SK-N-MC (cell line): ENCODE measurements around the gene PACRGL.
"Not testable (repeated sequence)": the region's sequence is repeated elsewhere in the genome, so short reads cannot be mapped to it uniquely, and the experiment has no call there.

Source experiments
- DNase-seq: peaks from one replicate; pipeline ENCODE4 v3.0.0-alpha.2; 2011; ENCODE audit warnings: low read depth, low spot score
- H3K27ac ChIP-seq: fragments of 200-600 bp; sonication (generic); 2 replicates; pipeline ENCODE4 v1.5.1; 2016; ENCODE audit warnings: mixed run types
- H3K36me3 ChIP-seq: fragments of 200-600 bp; sonication (generic); 2 replicates; pipeline ENCODE4 v1.6.1; 2017; ENCODE audit warnings: antibody characterized with exemption, low read length, mixed read lengths; ENCODE audit not compliant: insufficient read depth
- H3K4me3 ChIP-seq: fragments of 200-600 bp; sonication (generic); 2 replicates; pipeline ENCODE4 v1.5.1; 2016
- H3K9ac ChIP-seq: fragments of 200-600 bp; sonication (generic); 2 replicates; pipeline ENCODE4 v1.8.0; 2017; ENCODE audit warnings: mixed run types, mixed read lengths; ENCODE audit not compliant: insufficient read length
- H3K9me3 ChIP-seq: fragments of 200-600 bp; sonication (generic); 2 replicates; pipeline ENCODE4 v1.6.1; 2017; ENCODE audit warnings: low read depth, mild to moderate bottlenecking, antibody characterized with exemption, low read length, moderate library complexity, mixed read lengths
- EZH2 ChIP-seq: fragments of 200-600 bp; sonication (generic); IDR thresholded peaks from one replicate; pipeline ENCODE4 v1.6.1; 2017; ENCODE audit warnings: antibody characterized with exemption
- FOXP2 ChIP-seq: optimal IDR thresholded peaks from 2 replicates; pipeline ENCODE3; 2011; ENCODE audit warnings: mild to moderate bottlenecking, moderate library complexity; ENCODE audit not compliant: insufficient read depth; ENCODE audit errors: extremely low read length, control extremely low read depth
- POLR2AphosphoS5 ChIP-seq: IDR thresholded peaks from 2 replicates; pipeline ENCODE4 v1.6.1; 2012; ENCODE audit warnings: mild to moderate bottlenecking, low read depth, low read length, borderline replicate concordance

The PACRGL gene

DNA sequence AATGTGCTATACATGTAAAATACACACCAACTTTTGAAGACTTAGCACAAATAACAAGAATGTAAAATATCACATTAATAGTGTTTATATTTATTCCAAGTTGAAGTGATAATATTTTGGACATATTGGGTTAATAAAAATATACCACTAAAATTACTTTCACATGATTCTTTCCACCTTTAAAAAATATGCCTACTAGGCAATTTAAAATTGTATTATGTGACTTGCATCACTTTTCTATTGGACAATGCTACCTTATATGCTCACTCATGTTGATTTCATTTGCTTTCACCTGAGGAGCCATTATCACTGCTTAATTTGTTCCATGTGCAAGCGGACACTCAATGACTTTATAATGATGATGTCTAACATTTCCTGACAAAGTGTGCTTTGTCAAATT lies 3.4 kb upstream of the PACRGL start:
- TF ChIP-seq FOXP2 (no peak), POLR2AphosphoS5 (no peak), EZH2 (no peak)

DNA sequence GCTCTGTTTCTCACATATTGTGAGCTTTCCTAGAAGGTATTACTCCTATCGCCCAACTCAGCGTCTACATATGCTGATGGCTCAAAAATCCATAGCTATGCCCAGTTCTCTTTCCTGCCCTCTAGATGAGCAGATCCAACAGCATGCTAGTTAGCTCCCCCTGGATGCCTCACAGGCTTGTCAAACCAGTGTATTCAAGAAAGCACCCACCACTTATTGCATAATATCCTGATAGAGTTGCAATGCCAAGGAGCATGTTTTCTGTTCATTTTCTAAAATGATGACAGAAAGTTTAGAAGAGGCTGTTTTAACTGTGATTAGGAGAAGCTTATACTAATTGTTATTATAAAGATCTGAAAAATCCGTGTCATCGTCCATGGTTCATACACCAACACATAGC lies 1.9 kb upstream of the PACRGL start:
- Histone ChIP-seq H3K27ac (no peak overlapping the region), H3K4me3 (no peak overlapping the region), H3K9me3 (no peaks in the 10 kb centered on the region), H3K9ac (no peak overlapping the region), H3K36me3 (no peaks in the 10 kb centered on the region)
- DNase-seq: no peak
- TF ChIP-seq POLR2AphosphoS5 (no peak), FOXP2 (no peak), EZH2 (no peak)

More for the DNA sequence above, 3.4 kb upstream of the PACRGL start:
- no peak for DNase-seq
- no peak overlapping the region for H3K27ac ChIP-seq
- no peak overlapping the region for H3K9ac ChIP-seq
- no peaks in the 10 kb centered on the region for H3K9me3 ChIP-seq
- H3K36me3 ChIP-seq: no peaks in the 10 kb centered on the region
- no peak overlapping the region for H3K4me3 ChIP-seq

DNA sequence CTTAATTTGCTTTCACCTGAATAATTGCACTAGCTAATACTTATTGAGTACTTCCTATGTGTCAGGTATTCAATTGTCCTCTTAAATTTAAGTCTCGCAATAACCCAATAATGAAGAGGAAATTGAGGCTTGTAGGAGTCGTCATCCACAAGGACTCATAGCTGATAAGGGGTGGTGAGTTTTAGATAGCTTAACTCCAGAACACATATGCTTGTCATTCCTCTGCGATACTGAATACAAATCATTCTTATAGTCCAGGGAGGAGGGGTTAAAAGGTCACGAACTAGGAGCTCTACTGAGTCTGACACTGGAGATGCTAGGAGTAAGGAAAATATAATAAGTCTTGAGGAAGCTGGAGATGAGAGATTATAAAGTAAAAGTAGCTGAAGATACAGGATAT lies 1.4 kb upstream of the PACRGL start:
- Histone ChIP-seq H3K4me3 (no peak overlapping the region), H3K27ac (no peak overlapping the region), H3K36me3 (no peaks in the 10 kb centered on the region), H3K9ac (no peak overlapping the region), H3K9me3 (no peaks in the 10 kb centered on the region)
- no peak for DNase-seq
- TF ChIP-seq POLR2AphosphoS5: no peak
- no peak for TF ChIP-seq FOXP2
- no peak for TF ChIP-seq EZH2

DNA sequence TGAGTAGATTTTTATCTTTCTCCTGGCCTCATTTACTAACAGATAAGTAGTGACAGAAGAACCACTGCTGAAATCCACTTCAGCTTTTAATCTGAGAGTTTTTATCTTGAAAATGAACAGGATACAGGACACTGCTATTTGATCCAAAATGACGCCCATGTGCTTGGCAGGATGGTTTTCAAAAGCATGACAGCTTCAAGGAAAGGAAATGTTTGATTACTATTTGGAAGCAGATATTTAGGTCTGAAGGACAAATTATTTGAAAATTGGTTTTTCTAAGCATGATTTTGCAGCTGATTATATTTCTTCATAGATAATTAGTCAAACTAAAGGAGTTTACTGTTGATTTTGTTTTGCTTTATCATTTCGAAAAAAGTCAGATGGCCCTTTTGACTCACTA lies 11.1 kb downstream of the PACRGL start:
- Histone ChIP-seq H3K36me3 (peaks cover 36% of the 10 kb centered on the region), H3K4me3 (no peak overlapping the region), H3K9ac (no peak overlapping the region), H3K27ac (no peak overlapping the region), H3K9me3 (no peaks in the 10 kb centered on the region)
- TF ChIP-seq EZH2 (no peak), FOXP2 (no peak), POLR2AphosphoS5 (no peak)
- DNase-seq: no peak

DNA sequence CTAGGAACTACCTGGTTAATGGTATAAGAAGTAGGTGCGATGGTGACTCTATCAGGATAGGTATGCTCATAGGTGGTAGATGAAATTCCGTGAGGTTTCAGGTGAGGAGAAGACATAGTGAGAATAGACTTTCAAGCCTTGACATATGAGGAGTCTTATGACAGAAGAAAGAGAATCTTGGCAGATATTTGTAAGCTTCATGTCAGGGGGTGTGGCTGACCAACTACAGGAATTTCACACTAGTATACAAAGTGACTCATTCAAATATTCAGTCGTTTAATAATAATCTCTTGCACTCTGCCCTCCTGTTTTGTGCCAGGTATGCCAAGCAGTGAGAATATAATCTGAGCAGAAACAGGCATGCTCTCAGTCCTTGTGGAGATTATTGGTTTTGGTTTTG lies 22.8 kb downstream of the PACRGL start:
- Histone ChIP-seq H3K36me3 (peaks cover 13% of the 10 kb centered on the region; the same call in 1 of the 2 replicates), H3K27ac (no peak overlapping the region), H3K9ac (no peak overlapping the region), H3K4me3 (no peak overlapping the region), H3K9me3 (no peaks in the 10 kb centered on the region)
- DNase-seq: no peak
- TF ChIP-seq FOXP2 (no peak), POLR2AphosphoS5 (no peak), EZH2 (no peak)

DNA sequence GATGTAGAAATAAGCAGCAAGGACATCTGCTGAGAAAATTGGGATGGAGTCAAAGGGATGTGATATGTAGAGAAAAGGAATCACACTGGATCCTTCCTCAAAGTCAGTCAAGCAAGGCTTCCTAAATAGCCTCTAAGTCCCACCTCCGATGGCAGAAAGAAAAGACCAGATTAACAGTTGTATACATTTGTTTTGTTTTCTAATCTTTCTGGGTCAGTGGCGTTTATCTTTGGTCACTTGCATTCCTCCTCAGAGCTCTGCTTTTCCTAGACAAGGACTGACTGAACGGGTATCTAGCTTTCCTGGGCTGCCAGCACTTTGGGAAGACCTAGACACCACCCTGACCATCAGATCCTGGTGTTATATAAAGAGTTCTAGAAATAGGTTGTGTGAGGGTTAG lies 23.2 kb downstream of the PACRGL start:
- Histone ChIP-seq H3K36me3 (peaks cover 13% of the 10 kb centered on the region; the same call in 1 of the 2 replicates), H3K4me3 (no peak overlapping the region), H3K9ac (no peak overlapping the region), H3K27ac (no peak overlapping the region), H3K9me3 (no peaks in the 10 kb centered on the region)
- no peak for DNase-seq
- TF ChIP-seq POLR2AphosphoS5 (no peak), FOXP2 (no peak), EZH2 (no peak)

DNA sequence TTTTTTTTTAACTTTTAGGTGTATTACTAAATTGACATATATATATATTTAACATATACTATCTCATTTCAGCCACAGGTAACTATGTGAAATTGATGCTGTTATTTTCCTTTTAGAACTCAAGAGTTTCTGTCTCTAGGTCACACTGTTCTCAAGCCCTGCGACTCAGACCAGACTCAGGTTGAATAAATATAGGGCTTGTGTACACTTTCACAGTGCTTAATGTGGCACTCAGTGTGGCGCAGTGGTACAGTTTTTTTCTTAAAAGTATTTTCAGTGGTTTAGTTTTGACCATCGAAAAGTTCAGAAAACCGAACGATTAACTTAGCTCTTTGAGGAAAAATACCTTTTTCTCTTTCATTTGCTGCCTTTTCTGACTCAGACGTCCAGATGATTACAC lies 24.7 kb downstream of the PACRGL start:
- no peak overlapping the region for H3K9ac ChIP-seq
- H3K9me3 ChIP-seq: no peaks in the 10 kb centered on the region

DNA sequence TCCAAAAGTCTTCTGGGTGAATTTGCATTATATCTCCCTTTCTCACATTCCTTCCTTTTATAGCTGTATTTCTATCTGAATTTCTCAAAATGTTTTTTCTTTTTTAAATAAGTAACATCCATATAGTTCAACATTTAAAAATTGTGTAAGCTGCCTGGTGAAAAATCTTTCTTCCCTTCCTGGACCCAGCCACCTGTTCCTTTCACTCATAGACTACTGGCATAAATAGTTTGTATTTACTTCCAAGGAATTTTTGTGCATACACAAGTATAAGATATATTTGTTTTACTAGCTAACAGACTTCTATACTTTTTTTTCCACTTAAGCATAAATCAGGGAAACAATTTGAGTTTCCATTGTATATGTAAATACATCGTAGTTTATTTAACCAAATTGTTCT lies 35.7 kb downstream of the PACRGL start:
- H3K4me3 ChIP-seq: no peak overlapping the region
- H3K9me3 ChIP-seq: no peaks in the 10 kb centered on the region
- no peak for DNase-seq
- TF ChIP-seq EZH2 (no peak), POLR2AphosphoS5 (no peak), FOXP2 (no peak)
- H3K9ac ChIP-seq: no peak overlapping the region
- H3K36me3 ChIP-seq: peaks cover 24% of the 10 kb centered on the region; the same call in 1 of the 2 replicates
- no peak overlapping the region for H3K27ac ChIP-seq

More for the DNA sequence above, 24.7 kb downstream of the PACRGL start:
- no peak overlapping the region for H3K4me3 ChIP-seq
- H3K27ac ChIP-seq: no peak overlapping the region
- DNase-seq: no peak
- peaks cover 18% of the 10 kb centered on the region; the same call in 1 of the 2 replicates for H3K36me3 ChIP-seq
- TF ChIP-seq POLR2AphosphoS5 (no peak), FOXP2 (no peak), EZH2 (no peak)

DNA sequence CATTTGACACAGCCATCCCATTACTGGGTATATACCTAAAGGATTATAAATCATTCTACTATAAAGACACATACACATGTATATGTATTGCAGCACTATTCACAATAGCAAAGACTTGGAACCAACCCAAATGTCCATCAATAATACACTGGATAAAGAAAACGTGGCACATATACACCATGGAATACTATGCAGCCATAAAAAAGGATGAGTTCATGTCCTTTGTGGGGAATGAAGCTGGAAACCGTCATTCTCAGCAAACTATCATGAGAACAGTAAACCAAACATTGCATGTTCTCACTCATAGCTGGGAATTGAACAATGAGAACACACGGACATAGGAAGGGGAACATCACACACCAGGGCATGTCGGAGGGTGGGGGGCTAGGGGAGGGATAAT lies 45.7 kb downstream of the PACRGL start:
- not testable (repeated sequence) for H3K36me3 ChIP-seq, H3K9me3 ChIP-seq, H3K9ac ChIP-seq, H3K27ac ChIP-seq, DNase-seq, H3K4me3 ChIP-seq
